GM12874 (cell line): Measurements from ENCODE around the gene PPAN.

Experiments used
- TF ChIP-seq, protein P1 (sequence below): IDR thresholded peaks from 2 replicates; pipeline ENCODE4 v1.5.1; 2011; ENCODE audit warnings: low read depth, mild to moderate bottlenecking, control low read depth, low read length, moderate library complexity; ENCODE audit not compliant: insufficient read depth

The PPAN gene

DNA sequence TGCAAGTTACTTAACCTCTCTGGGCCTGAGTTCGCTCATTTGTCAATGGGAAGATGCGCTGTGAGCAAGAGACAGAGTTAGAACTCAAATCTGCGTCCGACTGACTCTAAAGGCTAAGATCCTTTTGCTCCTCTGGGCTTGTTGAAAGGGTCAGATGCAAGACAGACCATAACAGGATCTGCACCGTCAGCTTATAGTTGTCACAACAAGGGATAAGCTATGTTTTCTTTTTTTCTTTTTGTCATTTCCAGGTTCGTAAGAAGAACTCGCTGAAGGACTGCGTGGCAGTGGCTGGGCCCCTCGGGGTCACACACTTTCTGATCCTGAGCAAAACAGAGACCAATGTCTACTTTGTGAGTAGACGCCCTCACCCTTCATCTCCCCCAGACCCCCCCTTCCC, 1.1 kb downstream of the PPAN start:
- TF ChIP-seq, protein P1, sequence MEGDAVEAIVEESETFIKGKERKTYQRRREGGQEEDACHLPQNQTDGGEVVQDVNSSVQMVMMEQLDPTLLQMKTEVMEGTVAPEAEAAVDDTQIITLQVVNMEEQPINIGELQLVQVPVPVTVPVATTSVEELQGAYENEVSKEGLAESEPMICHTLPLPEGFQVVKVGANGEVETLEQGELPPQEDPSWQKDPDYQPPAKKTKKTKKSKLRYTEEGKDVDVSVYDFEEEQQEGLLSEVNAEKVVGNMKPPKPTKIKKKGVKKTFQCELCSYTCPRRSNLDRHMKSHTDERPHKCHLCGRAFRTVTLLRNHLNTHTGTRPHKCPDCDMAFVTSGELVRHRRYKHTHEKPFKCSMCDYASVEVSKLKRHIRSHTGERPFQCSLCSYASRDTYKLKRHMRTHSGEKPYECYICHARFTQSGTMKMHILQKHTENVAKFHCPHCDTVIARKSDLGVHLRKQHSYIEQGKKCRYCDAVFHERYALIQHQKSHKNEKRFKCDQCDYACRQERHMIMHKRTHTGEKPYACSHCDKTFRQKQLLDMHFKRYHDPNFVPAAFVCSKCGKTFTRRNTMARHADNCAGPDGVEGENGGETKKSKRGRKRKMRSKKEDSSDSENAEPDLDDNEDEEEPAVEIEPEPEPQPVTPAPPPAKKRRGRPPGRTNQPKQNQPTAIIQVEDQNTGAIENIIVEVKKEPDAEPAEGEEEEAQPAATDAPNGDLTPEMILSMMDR = no peak

DNA sequence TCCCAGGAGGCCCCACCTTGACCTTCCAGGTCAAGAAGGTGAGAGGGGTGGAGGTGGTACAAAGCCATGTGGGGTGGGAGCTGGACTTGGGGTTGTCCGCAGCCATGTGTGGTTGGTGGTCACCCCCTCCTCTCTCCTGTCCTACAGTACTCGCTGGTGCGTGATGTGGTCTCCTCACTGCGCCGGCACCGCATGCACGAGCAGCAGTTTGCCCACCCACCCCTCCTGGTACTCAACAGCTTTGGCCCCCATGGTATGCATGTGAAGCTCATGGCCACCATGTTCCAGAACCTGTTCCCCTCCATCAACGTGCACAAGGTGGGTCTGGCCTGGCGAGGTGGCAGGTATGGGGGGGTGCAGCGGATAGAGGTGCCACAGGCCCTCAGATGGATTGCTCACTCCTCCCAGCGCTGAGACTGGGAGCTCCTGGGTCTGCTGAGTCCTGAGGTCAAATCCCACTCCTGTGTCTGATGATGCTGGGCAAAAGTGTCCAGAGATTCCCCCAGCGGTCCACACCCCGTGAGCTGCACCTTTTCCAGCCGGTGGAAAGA, 1.7 kb downstream of the PPAN start:
- TF ChIP-seq, protein P1 = no peak

- TF ChIP-seq, protein P1 = no peak
Observed at GRCh38 chr19:10109528-10109927, 3.4 kb downstream of the PPAN start.

DNA sequence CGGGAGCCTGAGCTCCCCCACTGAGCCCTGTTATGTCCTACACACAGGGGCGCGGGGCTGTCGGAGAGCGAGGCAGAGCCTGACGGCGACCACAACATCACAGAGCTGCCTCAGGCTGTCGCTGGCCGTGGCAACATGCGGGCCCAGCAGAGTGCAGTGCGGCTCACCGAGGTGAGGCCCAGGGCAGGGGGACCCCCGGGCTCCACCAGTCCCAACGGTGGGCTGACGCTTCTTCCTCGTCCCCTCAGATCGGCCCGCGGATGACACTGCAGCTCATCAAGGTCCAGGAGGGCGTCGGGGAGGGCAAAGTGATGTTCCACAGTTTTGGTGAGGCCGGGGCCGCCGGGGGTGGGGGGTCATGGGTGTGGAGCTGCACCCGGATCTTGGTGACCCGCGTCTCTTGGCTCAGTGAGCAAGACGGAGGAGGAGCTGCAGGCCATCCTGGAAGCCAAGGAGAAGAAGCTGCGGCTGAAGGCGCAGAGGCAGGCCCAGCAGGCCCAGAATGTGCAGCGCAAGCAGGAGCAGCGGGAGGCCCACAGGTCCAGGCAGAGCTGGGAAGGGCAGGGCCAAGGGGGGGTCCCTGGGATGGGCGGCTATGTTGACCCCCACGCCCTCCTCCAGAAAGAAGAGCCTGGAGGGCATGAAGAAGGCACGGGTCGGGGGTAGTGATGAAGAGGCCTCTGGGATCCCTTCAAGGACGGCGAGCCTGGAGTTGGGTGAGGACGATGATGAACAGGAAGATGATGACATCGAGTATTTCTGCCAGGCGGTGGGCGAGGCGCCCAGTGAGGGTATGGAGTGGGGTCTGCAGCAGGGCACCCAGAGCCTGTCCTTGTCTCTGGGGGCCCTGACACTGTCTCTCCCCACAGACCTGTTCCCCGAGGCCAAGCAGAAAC, 4.2 kb downstream of the PPAN start:
- TF ChIP-seq, protein P1 = no peak

GRCh38 chr19:10110972-10111317, 4.8 kb downstream of the PPAN start:
- TF ChIP-seq, protein P1 = no peak

- TF ChIP-seq, protein P1 = no peak
Observed at GRCh38 chr19:10111405-10111811, 5.2 kb downstream of the PPAN start, which contains the start of gene P2RY11. Gene P2RY11, plus strand, starts transcription at chr19:10111693. Its CDS starts 29 bp downstream, at chr19:10111722.

DNA sequence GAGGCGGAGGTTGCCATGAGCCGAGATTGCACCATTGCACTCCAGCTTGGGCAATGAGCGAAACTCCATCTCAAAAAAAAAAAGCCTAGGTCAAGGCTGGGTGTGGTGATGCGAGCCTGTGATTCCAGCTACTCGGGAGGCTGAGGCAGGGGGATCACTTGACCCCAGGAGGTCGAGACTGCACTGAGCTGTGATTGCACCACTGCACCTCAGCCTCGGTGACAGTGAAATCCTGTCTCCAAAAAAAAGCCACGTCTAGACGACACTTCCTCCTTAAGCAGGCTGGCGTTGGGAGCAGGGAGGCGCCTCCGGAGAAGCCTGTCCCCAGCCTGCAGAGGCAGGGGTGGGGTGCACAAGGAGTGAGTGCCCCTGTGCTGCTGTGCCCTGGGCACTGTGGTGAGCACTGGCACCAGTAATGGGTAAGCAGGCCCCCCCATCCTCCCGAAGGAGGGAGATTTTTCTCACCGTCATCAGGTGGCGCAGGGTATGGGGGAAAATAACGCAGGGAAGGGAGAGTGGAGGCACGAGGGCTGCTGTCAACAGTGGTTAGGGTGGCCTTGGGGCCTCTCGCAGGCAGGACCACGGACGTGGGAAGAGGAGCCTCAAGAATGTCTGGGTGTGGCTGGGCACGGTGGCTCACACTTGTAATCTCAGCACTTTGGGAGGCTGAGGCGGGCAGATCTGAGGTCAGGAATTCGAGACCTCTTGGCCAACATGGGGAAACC, 6.0 kb downstream of the PPAN start:
- TF ChIP-seq, protein P1 = no peak
